GM19438 (cell line): ENCODE results near the gene PPP1R12B.
"Not testable (repeated sequence)": the region's sequence is repeated elsewhere in the genome, so short reads cannot be mapped to it uniquely, and the experiment has no call there.

Source experiments
- ATAC-seq: cut with Tn5 transposase; IDR thresholded peaks from one replicate; pipeline ENCODE4 v1.9.1; 2021; ENCODE audit warnings: low read depth; ENCODE audit not compliant: unreplicated experiment

The PPP1R12B gene

GRCh38 chr1:202624088-202624780 is 275.7 kb downstream of the PPP1R12B start:
- ATAC-seq, result no peak

GRCh38 chr1:202624781-202625108 is 276.2 kb downstream of the PPP1R12B start:
- ATAC-seq, result no peak

- ATAC-seq, result peak; percentile 49
These were observed 277.2 kb downstream of the PPP1R12B start for GRCh38 chr1:202625416-202626360.

GRCh38 chr1:202627036-202627435 is 278.5 kb downstream of the PPP1R12B start:
- not testable (repeated sequence) for ATAC-seq

- ATAC-seq, result no peak
These were observed 279.5 kb downstream of the PPP1R12B start for GRCh38 chr1:202627841-202628565.

GRCh38 chr1:202628646-202629215 is 280.2 kb downstream of the PPP1R12B start:
- ATAC-seq, result no peak

- peak; percentile 74 for ATAC-seq
These were observed 280.8 kb downstream of the PPP1R12B start for GRCh38 chr1:202629257-202629811.

- not testable (repeated sequence) for ATAC-seq
These were observed 281.6 kb downstream of the PPP1R12B start for GRCh38 chr1:202630096-202630495.

GRCh38 chr1:202630541-202630940 is 282.0 kb downstream of the PPP1R12B start:
- no peak for ATAC-seq

- no peak for ATAC-seq
These were observed 282.8 kb downstream of the PPP1R12B start for GRCh38 chr1:202631076-202631923.

GRCh38 chr1:202632241-202632640 is 283.7 kb downstream of the PPP1R12B start:
- no peak for ATAC-seq

- ATAC-seq, result not testable (repeated sequence)
These were observed 287.7 kb downstream of the PPP1R12B start for GRCh38 chr1:202636171-202636570.

- ATAC-seq, result not testable (repeated sequence)
These were observed 289.0 kb downstream of the PPP1R12B start for GRCh38 chr1:202637321-202638018.

GRCh38 chr1:202638019-202638700 is 289.7 kb downstream of the PPP1R12B start:
- ATAC-seq, result no peak

GRCh38 chr1:202638701-202639305 is 290.3 kb downstream of the PPP1R12B start:
- ATAC-seq, result not testable (repeated sequence)

- no peak for ATAC-seq
These were observed 291.0 kb downstream of the PPP1R12B start for GRCh38 chr1:202639500-202639899.

GRCh38 chr1:202642212-202642611 is 293.7 kb downstream of the PPP1R12B start:
- no peak for ATAC-seq
